GM12878 (cell line): ENCODE results near the gene IMPG2. TPM values are rescaled to one million over a fixed set of nuclear protein-coding genes. Genes with fewer than 3 reads are reported as not detected.

Experiments
- ATAC-seq: fragments of 200-7000 bp; cut with Tn5 transposase; 3 replicates; pipeline ENCODE4 v1.9.1; 2020; ENCODE audit warnings: mild to moderate bottlenecking, moderate library complexity
- BruUV-seq: library from RNA; stranded (reverse); fragments of 400-500 nt; replicated peaks from 2 replicates; lab custom pipeline; 2021; lab: Mats Ljungman, UMichigan
- CTCF ChIA-PET: fragments of 300-600 bp; sonication (Branson Sonifier 250); formaldehyde crosslinking; extraction: SDS; loops from one replicate; lab custom pipeline; 2021; ENCODE audit warnings: inconsistent platforms; lab: Yijun Ruan, JAX
- POLR2A ChIA-PET: fragments of 350-600 bp; formaldehyde crosslinking; extraction: SDS; loops from one replicate; lab custom pipeline; 2021; ENCODE audit warnings: inconsistent platforms; lab: Charles Lee
- RAD21 ChIA-PET: fragments of 300-600 bp; sonication (Branson Sonifier 250); formaldehyde crosslinking; loops from one replicate; lab custom pipeline; 2023; ENCODE audit warnings: antibody characterized with exemption; ENCODE audit not compliant: unreplicated experiment; lab: Charles Lee
- SMC1A ChIA-PET: fragments of 300-600 bp; sonication (Branson Sonifier 250); formaldehyde crosslinking; loops from one replicate; lab custom pipeline; 2023; ENCODE audit not compliant: unreplicated experiment, uncharacterized antibody; lab: Charles Lee
- DNase-seq: peaks from one replicate; pipeline ENCODE4 v3.0.0-alpha.2; 2011; ENCODE audit warnings: low read depth, low spot score
- FAIRE-seq: peaks from 3 replicates; lab custom pipeline; 2011; peaks lifted over from hg19 to GRCh38; lab: Jason Lieb, UNC
- H2AFZ ChIP-seq: 2 replicates; pipeline ENCODE4 v1.6.0; 2011; ENCODE audit warnings: low read depth, low read length, control low read depth; ENCODE audit not compliant: control insufficient read depth
- H3K27ac ChIP-seq: 2 replicates; pipeline ENCODE4 v1.5.1; 2011; ENCODE audit warnings: control low read depth; ENCODE audit not compliant: control insufficient read depth, insufficient read depth
- H3K27me3 ChIP-seq, 2 experiments: replicated peaks in 1 of 2; 2 replicates each; pipeline versions ENCODE4 v1.6.0 to v1.6.1; 2011; ENCODE audit warnings: low read length in 1 of 2; ENCODE audit not compliant: control insufficient read depth in 2 of 2, insufficient read depth in 2 of 2
- H3K36me3 ChIP-seq, 2 experiments: 2 replicates each; pipeline ENCODE4 v1.5.1; 2011; ENCODE audit warnings: low read length in 1 of 2; ENCODE audit not compliant: control insufficient read depth in 2 of 2, insufficient read depth in 2 of 2
- H3K4me1 ChIP-seq: 2 replicates; pipeline ENCODE4 v1.6.1; 2011; ENCODE audit warnings: mild to moderate bottlenecking, low read length, moderate library complexity, mixed read lengths; ENCODE audit not compliant: control insufficient read depth, insufficient read depth
- H3K4me2 ChIP-seq: 2 replicates; pipeline ENCODE4 v1.6.0; 2011; ENCODE audit warnings: control low read depth; ENCODE audit not compliant: control insufficient read depth, insufficient read depth
- H3K4me3 ChIP-seq: fragments of 200-600 bp; sonication (generic); 2 replicates; pipeline ENCODE4 v1.5.1; 2016
- H3K79me2 ChIP-seq: 2 replicates; pipeline ENCODE4 v1.6.0; 2011; ENCODE audit warnings: low read length; ENCODE audit not compliant: control insufficient read depth, insufficient read depth
- H3K9ac ChIP-seq: 2 replicates; pipeline ENCODE4 v1.8.0; 2011; ENCODE audit warnings: low read length, control low read depth, mixed read lengths; ENCODE audit not compliant: control insufficient read depth, insufficient read depth
- H3K9me3 ChIP-seq: replicated peaks from 3 replicates; pipeline ENCODE4 v1.5.1; 2011; ENCODE audit warnings: mild to moderate bottlenecking, low read length; ENCODE audit not compliant: control insufficient read depth, insufficient read depth
- H4K20me1 ChIP-seq: 2 replicates; pipeline ENCODE4 v1.6.0; 2011; ENCODE audit not compliant: control insufficient read depth, insufficient read depth
- EP300 ChIP-seq, 2 experiments: fragments of 150-350 bp in 1 of 2; IDR thresholded peaks; 2 replicates each; pipeline ENCODE4 v1.6.1; 2011 to 2012; ENCODE audit warnings: low read depth in 2 of 2, low read length in 2 of 2, borderline replicate concordance in 1 of 2, improper control_type of control experiment in 1 of 2, inconsistent platforms in 1 of 2; ENCODE audit not compliant: control insufficient read depth in 1 of 2
- IRF4 ChIP-seq: IDR thresholded peaks from 2 replicates; pipeline ENCODE4 v1.6.1; 2011; ENCODE audit warnings: low read depth, low read length
- NR2C1 ChIP-seq: fragments of 450-650 bp; IDR thresholded peaks from 2 replicates; pipeline ENCODE4 v1.6.1; 2017; ENCODE audit warnings: antibody characterized with exemption, mild to moderate bottlenecking, moderate library complexity
- WGBS: methylation state at CpG from one replicate; pipeline ENCODE4 v1.1.6; 2016; ENCODE audit warnings: low lambda C conversion rate; ENCODE audit not compliant: insufficient replicate concordance, insufficient coverage; ENCODE audit errors: missing lambda C conversion rate; 5-methylcytosine and 5-hydroxymethylcytosine counted together
- in situ Hi-C: fragments of 300-500 bp; cut with MboI; formaldehyde crosslinking; loops from 9 replicates; pipeline ENCODE4 v1.14.3; 2018; ENCODE audit warnings: mixed read lengths
- intact Hi-C: fragments of 100-400 bp; cut with micrococcal nuclease; formaldehyde crosslinking; loops from one replicate; pipeline ENCODE4 v1.14.2; 2022; ENCODE audit not compliant: unreplicated experiment
- polyA plus RNA-seq, 11 experiments: library from polyadenylated mRNA; depleted of rRNA in 4 of 11; unstranded in 6 of 11; stranded (reverse) in 5 of 11; fragments of >200 nt; fragmentation: Nextera tagmentation in 4 of 11; fragmentation: Illumina TruSeq in 1 of 11; extraction: Ambion mirVana in 4 of 11; extraction: Trizol in 1 of 11; gene quantifications; 1 replicate in 1 of 11; 2 replicates in 10 of 11; pipeline versions ENCODE4 v1.2.1 to v1.2.3, GENCODE V29; 2011 to 2016; ENCODE audit warnings: inconsistent platforms in 2 of 11, missing spikeins in 2 of 11, low read depth in 1 of 11
- total RNA-seq, 4 experiments: library from RNA; depleted of rRNA in 3 of 4; stranded (reverse); fragments of >200 nt in 3 of 4; fragmentation: Illumina TruSeq in 1 of 4; extraction: Trizol in 1 of 4; gene quantifications; 2 replicates each; pipeline versions ENCODE4 v1.2.1 to v1.2.3, GENCODE V29; 2013 to 2021

The IMPG2 gene
- total and polyA plus RNA-seq, 10 of the 15 experiments (the other 5 are each of a cell fraction or from before 2014, with no cell fraction given), result under 0.01 to 0.17 (median 0.10) TPM; not detected in 3

DNA sequence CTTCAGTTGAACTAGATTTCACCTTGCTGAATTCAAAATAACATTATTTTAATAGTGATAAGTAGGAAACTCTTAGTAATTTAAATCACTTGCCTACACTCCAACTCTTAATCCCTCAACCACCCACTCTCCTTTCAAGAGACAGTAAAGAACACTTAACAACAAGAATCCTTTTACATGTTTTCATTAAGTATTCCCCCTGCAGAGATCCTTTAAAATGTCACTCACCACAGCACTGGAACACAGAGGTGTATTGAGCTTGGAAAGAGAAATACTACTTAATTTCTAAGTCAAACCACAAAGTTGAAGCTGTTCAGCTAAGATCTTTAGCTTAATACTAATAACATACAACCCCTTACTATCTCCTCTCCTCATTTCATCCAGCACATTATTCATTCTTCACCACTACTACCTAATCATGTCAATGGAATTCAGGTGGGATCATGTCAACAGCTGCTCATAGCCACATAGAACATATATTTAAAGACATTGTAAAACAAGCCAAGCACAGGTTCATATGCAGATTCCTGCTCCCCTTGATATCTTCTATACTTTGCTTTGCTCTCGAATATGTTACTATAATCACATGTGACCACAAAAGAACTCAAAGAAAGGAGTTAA is 40.5 kb downstream of the IMPG2 start:
- no peaks in the 10 kb centered on the region for H3K9me3 ChIP-seq
- FAIRE-seq, result no peak
- no peaks in the 10 kb centered on the region for H3K36me3 ChIP-seq
- no peak for TF ChIP-seq NR2C1
- H3K27ac ChIP-seq, result no peak overlapping the region
- ChIA-PET CTCF (no interaction called here), POLR2A (no interaction called here), RAD21 (no interaction called here), SMC1A (no interaction called here)
- 32% methylated on average over 1 of the region's 1 CpG for WGBS
- no peak for DNase-seq
- no peak overlapping the region for H2AFZ ChIP-seq
- BruUV-seq, result no TSS peak
- in situ Hi-C loops (no loop called here), intact Hi-C loops (no loop called here)
- no peak overlapping the region for H3K4me3 ChIP-seq
- H3K4me2 ChIP-seq, result no peak overlapping the region
- no peak overlapping the region for H3K9ac ChIP-seq
- no peaks in the 10 kb centered on the region for H3K79me2 ChIP-seq
- H3K27me3 ChIP-seq, result no peaks in the 10 kb centered on the region
- no peaks in the 10 kb centered on the region for H4K20me1 ChIP-seq
- H3K4me1 ChIP-seq, result no peaks in the 10 kb centered on the region
- ATAC-seq, result no peak

DNA sequence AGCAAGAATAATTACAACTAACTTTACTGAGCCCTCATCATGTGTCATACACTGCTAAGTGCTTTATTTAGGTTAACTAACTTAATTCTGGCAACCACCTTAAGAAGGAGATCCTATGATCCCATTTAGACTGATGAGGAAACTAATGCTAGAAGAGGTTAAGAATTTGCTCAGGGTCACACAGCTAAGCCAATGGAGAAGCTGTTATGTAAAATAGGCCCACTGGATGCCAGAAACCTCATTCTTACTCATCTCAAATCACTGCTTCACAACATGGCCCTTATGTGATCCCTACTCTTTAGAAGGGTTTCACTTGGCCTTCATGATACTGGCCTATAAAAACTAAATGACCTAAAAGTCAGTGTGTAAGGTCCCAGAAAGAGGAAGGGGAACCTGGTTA is 41.2 kb downstream of the IMPG2 start:
- no peaks in the 10 kb centered on the region for H3K4me1 ChIP-seq
- no peak for ATAC-seq
- TF ChIP-seq EP300 (IDR thresholded peaks at IDR 0.05; ENCODE audit: borderline replicate concordance in 1 of 2, control insufficient read depth in 1 of 2, low read depth in 2 of 2, low read length in 2 of 2) (no peak), IRF4 (no peak)
- TF ChIP-seq, all 136 proteins: peak for 0
- Histone ChIP-seq H3K9me3 (no peaks in the 10 kb centered on the region), H3K27me3 (no peaks in the 10 kb centered on the region), H2AFZ (no peak overlapping the region), H3K9ac (no peak overlapping the region), H3K36me3 (no peaks in the 10 kb centered on the region), H3K79me2 (no peaks in the 10 kb centered on the region), H4K20me1 (no peaks in the 10 kb centered on the region), H3K27ac (no peak overlapping the region), H3K4me3 (no peak overlapping the region), H3K4me2 (no peak overlapping the region)
- POLR2A ChIA-PET, result no interaction called here
- in situ Hi-C loops, result no loop called here
- RAD21 ChIA-PET, result no interaction called here
- intact Hi-C loops, result no loop called here
- SMC1A ChIA-PET, result no interaction called here
- FAIRE-seq, result no peak
- BruUV-seq, result no TSS peak
- CTCF ChIA-PET, result no interaction called here
- DNase-seq, result no peak
